Astrocyte (in vitro differentiated cells and primary cell): Measurements from ENCODE around the gene ALDOA. TPM values are rescaled to one million over a fixed set of nuclear protein-coding genes. Genes with fewer than 3 reads are reported as not detected.

Source experiments
- DNase-seq: peaks from one replicate; pipeline ENCODE4 v3.0.0-alpha.2; 2010; ENCODE audit warnings: low read depth
- FAIRE-seq: peaks from 2 replicates; lab custom pipeline; 2011; peaks lifted over from hg19 to GRCh38; lab: Jason Lieb, UNC
- H2AFZ ChIP-seq: 2 replicates; pipeline ENCODE4 v1.6.0; 2012; ENCODE audit warnings: low read depth, low read length, inconsistent platforms
- H3K27ac ChIP-seq: 2 replicates; pipeline ENCODE4 v1.5.1; 2011; ENCODE audit warnings: low read depth, low read length, inconsistent platforms
- H3K27me3 ChIP-seq: 2 replicates; pipeline ENCODE4 v1.6.0; 2011; ENCODE audit warnings: low read length, inconsistent platforms; ENCODE audit not compliant: insufficient read depth
- H3K36me3 ChIP-seq: 2 replicates; pipeline ENCODE4 v1.5.1; 2011; ENCODE audit warnings: low read length, inconsistent platforms; ENCODE audit not compliant: insufficient read depth
- H3K4me1 ChIP-seq: 2 replicates; pipeline ENCODE4 v1.5.1; 2011; ENCODE audit warnings: low read length, inconsistent platforms; ENCODE audit not compliant: insufficient read depth
- H3K4me2 ChIP-seq: 2 replicates; pipeline ENCODE4 v1.6.0; 2012; ENCODE audit warnings: low read length, inconsistent platforms
- H3K4me3 ChIP-seq: 2 replicates; pipeline ENCODE4 v1.5.1; 2011; ENCODE audit warnings: low read depth, mild to moderate bottlenecking, low read length, inconsistent platforms; ENCODE audit not compliant: insufficient read depth
- H3K79me2 ChIP-seq: 2 replicates; pipeline ENCODE4 v1.6.0; 2012; ENCODE audit warnings: mild to moderate bottlenecking, low read length, inconsistent platforms; ENCODE audit not compliant: insufficient read depth
- H3K9ac ChIP-seq: 2 replicates; pipeline ENCODE4 v1.6.0; 2012; ENCODE audit warnings: mild to moderate bottlenecking, low read length, inconsistent platforms
- H3K9me3 ChIP-seq: 2 replicates; pipeline ENCODE4 v1.5.1; 2012; ENCODE audit warnings: low read depth, mild to moderate bottlenecking, low read length, inconsistent platforms; ENCODE audit not compliant: insufficient read depth
- H4K20me1 ChIP-seq: 2 replicates; pipeline ENCODE4 v1.6.0; 2012; ENCODE audit warnings: low read length, inconsistent platforms; ENCODE audit not compliant: insufficient read depth
- H3K27ac Mint-ChIP-seq: one replicate; pipeline ENCODE4 v1.8.0; 2021; ENCODE audit warnings: mild to moderate bottlenecking, mixed read lengths; ENCODE audit not compliant: unreplicated experiment
- H3K27me3 Mint-ChIP-seq: one replicate; pipeline ENCODE4 v1.8.0; 2021; ENCODE audit warnings: low read depth, mixed read lengths; ENCODE audit not compliant: unreplicated experiment
- H3K36me3 Mint-ChIP-seq: one replicate; pipeline ENCODE4 v1.8.0; 2021; ENCODE audit warnings: low read depth, mixed read lengths; ENCODE audit not compliant: unreplicated experiment
- H3K4me1 Mint-ChIP-seq: one replicate; pipeline ENCODE4 v1.8.0; 2021; ENCODE audit warnings: low read depth, mixed read lengths; ENCODE audit not compliant: unreplicated experiment
- H3K4me3 Mint-ChIP-seq: one replicate; pipeline ENCODE4 v1.8.0; 2021; ENCODE audit warnings: mild to moderate bottlenecking, moderate library complexity, mixed read lengths; ENCODE audit not compliant: unreplicated experiment
- H3K9me3 Mint-ChIP-seq: one replicate; pipeline ENCODE4 v1.8.0; 2021; ENCODE audit warnings: mild to moderate bottlenecking, mixed read lengths; ENCODE audit not compliant: unreplicated experiment
- CTCF ChIP-seq: IDR thresholded peaks from 2 replicates; pipeline ENCODE4 v1.5.1; 2011; ENCODE audit warnings: low read depth, mild to moderate bottlenecking, inconsistent platforms, low read length, moderate library complexity; ENCODE audit not compliant: insufficient read depth
- EZH2 ChIP-seq: IDR thresholded peaks from 2 replicates; pipeline ENCODE4 v1.6.1; 2012; ENCODE audit warnings: mild to moderate bottlenecking, low read length, inconsistent platforms; ENCODE audit not compliant: insufficient read depth
- total RNA-seq: library from RNA; stranded (reverse); gene quantifications from 2 replicates; pipeline ENCODE4 v1.2.1, GENCODE V29; 2021

Gene ALDOA
- total RNA-seq, 1 donor from 2014 or later = 1,795 TPM

GRCh38 chr16:30027588-30028437 lies 37.7 kb upstream of the ALDOA start:
- H3K27ac Mint-ChIP-seq = no peak overlapping the region
- no peaks in the 10 kb centered on the region for H3K36me3 Mint-ChIP-seq
- H3K27me3 Mint-ChIP-seq = peaks cover 51% of the 10 kb centered on the region
- H3K27me3 ChIP-seq = peaks cover 35% of the 10 kb centered on the region
- peaks cover 5% of the 10 kb centered on the region for H3K4me1 ChIP-seq
- no peak overlapping the region for H3K4me2 ChIP-seq
- H4K20me1 ChIP-seq = peaks cover 8% of the 10 kb centered on the region
- H2AFZ ChIP-seq = no peak overlapping the region
- DNase-seq = no peak
- H3K9ac ChIP-seq = no peak overlapping the region
- H3K36me3 ChIP-seq = no peaks in the 10 kb centered on the region
- no peaks in the 10 kb centered on the region for H3K79me2 ChIP-seq
- H3K4me3 ChIP-seq = no peak overlapping the region
- no peaks in the 10 kb centered on the region for H3K9me3 ChIP-seq
- no peak for TF ChIP-seq CTCF
- no peak for TF ChIP-seq EZH2
- H3K27ac ChIP-seq = no peak overlapping the region
- no peak for FAIRE-seq
- no peak overlapping the region for H3K4me3 Mint-ChIP-seq
- H3K4me1 Mint-ChIP-seq = peaks cover 4% of the 10 kb centered on the region
- H3K9me3 Mint-ChIP-seq = peaks cover 3% of the 10 kb centered on the region

GRCh38 chr16:30028438-30029076 lies 37.0 kb upstream of the ALDOA start:
- peaks cover 3% of the 10 kb centered on the region for H3K9me3 Mint-ChIP-seq
- H3K27me3 ChIP-seq = peaks cover 35% of the 10 kb centered on the region
- H3K27me3 Mint-ChIP-seq = peaks cover 53% of the 10 kb centered on the region

More at GRCh38 chr16:30028438-30029076, 37.0 kb upstream of the ALDOA start:
- H3K27ac Mint-ChIP-seq = no peak overlapping the region
- H2AFZ ChIP-seq = no peak overlapping the region
- no peak overlapping the region for H3K9ac ChIP-seq
- H3K4me1 Mint-ChIP-seq = peaks cover 4% of the 10 kb centered on the region
- DNase-seq (no peak), FAIRE-seq (no peak)
- H4K20me1 ChIP-seq = peaks cover 8% of the 10 kb centered on the region
- H3K36me3 ChIP-seq = no peaks in the 10 kb centered on the region
- no peak overlapping the region for H3K4me2 ChIP-seq
- H3K36me3 Mint-ChIP-seq = no peaks in the 10 kb centered on the region
- H3K27ac ChIP-seq = no peak overlapping the region
- H3K4me3 ChIP-seq = no peak overlapping the region
- H3K4me1 ChIP-seq = peaks cover 5% of the 10 kb centered on the region
- no peak overlapping the region for H3K4me3 Mint-ChIP-seq
- TF ChIP-seq EZH2 (no peak), CTCF (no peak)
- H3K9me3 ChIP-seq = no peaks in the 10 kb centered on the region
- H3K79me2 ChIP-seq = no peaks in the 10 kb centered on the region
